Activated naive CD4-positive, alpha-beta T cell treated with anti-CD3 and anti-CD28 coated beads for 36 hours (primary cell): ENCODE data around the gene DCN. TPM values are rescaled to one million over a fixed set of nuclear protein-coding genes. Genes with fewer than 3 reads are reported as not detected.

ENCODE experiments used
- CTCF ChIA-PET: fragments of 350-600 bp; sonication (Branson Sonifier 250); formaldehyde crosslinking; loops from one replicate; lab custom pipeline; 2021; ENCODE audit warnings: antibody characterized with exemption; lab: Charles Lee
- DNase-seq: peaks from one replicate; pipeline ENCODE4 v3.0.0-alpha.2; 2020
- H3K27ac Mint-ChIP-seq: one replicate; pipeline ENCODE4 v1.8.0; 2021; ENCODE audit warnings: mild to moderate bottlenecking, mixed read lengths
- H3K27me3 Mint-ChIP-seq: one replicate; pipeline ENCODE4 v1.8.0; 2021; ENCODE audit warnings: low read depth, mixed read lengths
- H3K36me3 Mint-ChIP-seq: one replicate; pipeline ENCODE4 v1.8.0; 2021; ENCODE audit warnings: low read depth, mixed read lengths
- H3K4me1 Mint-ChIP-seq: one replicate; pipeline ENCODE4 v1.8.0; 2021; ENCODE audit warnings: low read depth, mixed read lengths
- H3K4me3 Mint-ChIP-seq: one replicate; pipeline ENCODE4 v1.8.0; 2021; ENCODE audit warnings: mild to moderate bottlenecking, moderate library complexity, mixed read lengths
- H3K9me3 Mint-ChIP-seq: one replicate; pipeline ENCODE4 v1.8.0; 2021; ENCODE audit warnings: mixed read lengths
- intact Hi-C: fragments of 100-400 bp; cut with micrococcal nuclease; formaldehyde crosslinking; loops from one replicate; pipeline ENCODE4 v1.15.1; 2023
- total RNA-seq, 2 experiments: library from RNA; stranded (reverse); gene quantifications; one replicate each; pipeline ENCODE4 v1.2.3, GENCODE V29; 2021

The DCN gene
- total RNA-seq, 2 experiments from 2014 or later = not detected

- Mint-ChIP-seq H3K4me3 (no peak overlapping the region), H3K27me3 (peaks cover 5% of the 10 kb centered on the region), H3K36me3 (no peaks in the 10 kb centered on the region), H3K4me1 (no peaks in the 10 kb centered on the region), H3K27ac (no peak overlapping the region), H3K9me3 (no peaks in the 10 kb centered on the region)
- CTCF ChIA-PET = no interaction called here
- intact Hi-C loops = no loop called here
- no peak for DNase-seq
These were observed 54.9 kb downstream of the DCN start for GRCh38 chr12:91127751-91128150.

GRCh38 chr12:91127306-91127705, 55.3 kb downstream of the DCN start:
- no peak overlapping the region for H3K4me3 Mint-ChIP-seq
- H3K27ac Mint-ChIP-seq = no peak overlapping the region
- H3K27me3 Mint-ChIP-seq = peaks cover 5% of the 10 kb centered on the region
- no peaks in the 10 kb centered on the region for H3K4me1 Mint-ChIP-seq
- H3K9me3 Mint-ChIP-seq = no peaks in the 10 kb centered on the region
- DNase-seq = no peak
- CTCF ChIA-PET = no interaction called here
- no peaks in the 10 kb centered on the region for H3K36me3 Mint-ChIP-seq
- intact Hi-C loops = no loop called here

- no peaks in the 10 kb centered on the region for H3K9me3 Mint-ChIP-seq
These were observed 56.1 kb downstream of the DCN start for GRCh38 chr12:91126516-91126915.

GRCh38 chr12:91123236-91123916, 59.2 kb downstream of the DCN start:
- no peak overlapping the region for H3K27ac Mint-ChIP-seq
- intact Hi-C loops = no loop called here
- H3K27me3 Mint-ChIP-seq = peaks cover 5% of the 10 kb centered on the region
- H3K36me3 Mint-ChIP-seq = no peaks in the 10 kb centered on the region
- CTCF ChIA-PET = interaction anchor here (0.6 kb wide), 1 partner anchor 17 kb away, joined by 3 read pairs; no protein-coding TSS in a partner anchor
- no peaks in the 10 kb centered on the region for H3K4me1 Mint-ChIP-seq
- no peak for DNase-seq
- no peak overlapping the region for H3K4me3 Mint-ChIP-seq
- H3K9me3 Mint-ChIP-seq = no peaks in the 10 kb centered on the region

More at GRCh38 chr12:91126516-91126915, 56.1 kb downstream of the DCN start:
- Mint-ChIP-seq H3K27ac (no peak overlapping the region), H3K4me3 (no peak overlapping the region), H3K36me3 (no peaks in the 10 kb centered on the region), H3K27me3 (peaks cover 5% of the 10 kb centered on the region), H3K4me1 (no peaks in the 10 kb centered on the region)
- CTCF ChIA-PET = no interaction called here
- intact Hi-C loops = no loop called here
- DNase-seq = no peak

- intact Hi-C loops = no loop called here
- CTCF ChIA-PET = no interaction called here
- Mint-ChIP-seq H3K36me3 (no peaks in the 10 kb centered on the region), H3K4me3 (no peak overlapping the region), H3K27me3 (no peaks in the 10 kb centered on the region), H3K9me3 (no peaks in the 10 kb centered on the region), H3K4me1 (no peaks in the 10 kb centered on the region), H3K27ac (no peak overlapping the region)
- no peak for DNase-seq
These were observed 61.8 kb downstream of the DCN start for GRCh38 chr12:91120781-91121180.

GRCh38 chr12:91119089-91119488, 63.5 kb downstream of the DCN start:
- Mint-ChIP-seq H3K4me3 (no peak overlapping the region), H3K9me3 (no peaks in the 10 kb centered on the region), H3K36me3 (no peaks in the 10 kb centered on the region), H3K4me1 (no peaks in the 10 kb centered on the region), H3K27me3 (no peaks in the 10 kb centered on the region), H3K27ac (no peak overlapping the region)
- intact Hi-C loops = no loop called here
- DNase-seq = no peak
- CTCF ChIA-PET = interaction anchor here (0.9 to 1.0 kb wide), 2 partner anchors 9 to 263 kb away, joined by 3 to 4 read pairs; no protein-coding TSS in a partner anchor

GRCh38 chr12:91113621-91114020, 69.0 kb downstream of the DCN start:
- CTCF ChIA-PET = no interaction called here
- Mint-ChIP-seq H3K27ac (no peak overlapping the region), H3K36me3 (no peaks in the 10 kb centered on the region), H3K4me3 (no peak overlapping the region), H3K4me1 (no peaks in the 10 kb centered on the region), H3K27me3 (peaks cover 3% of the 10 kb centered on the region), H3K9me3 (no peaks in the 10 kb centered on the region)
- no peak for DNase-seq
- intact Hi-C loops = no loop called here

- Mint-ChIP-seq H3K36me3 (no peaks in the 10 kb centered on the region), H3K9me3 (no peaks in the 10 kb centered on the region), H3K4me1 (no peaks in the 10 kb centered on the region), H3K27ac (no peak within 1 kb of the TSS), H3K4me3 (no peak within 1 kb of the TSS), H3K27me3 (peaks cover 8% of the 10 kb centered on the region)
- intact Hi-C loops = no loop called here
- CTCF ChIA-PET = interaction anchor here (0.7 to 2.1 kb wide), 3 partner anchors 132 to 238 kb away, joined by 3 to 10 read pairs (median 4); no protein-coding TSS in a partner anchor
- DNase-seq = no peak
These were observed 71.0 kb downstream of the DCN start, which contains the start of gene LUM for GRCh38 chr12:91111366-91112325. Gene LUM, minus strand, starts transcription at chr12:91111494. Its CDS starts 2,515 bp downstream, at chr12:91108979.

- H3K36me3 Mint-ChIP-seq = no peaks in the 10 kb centered on the region
- H3K4me1 Mint-ChIP-seq = no peaks in the 10 kb centered on the region
- peaks cover 11% of the 10 kb centered on the region for H3K27me3 Mint-ChIP-seq
- DNase-seq = no peak
- CTCF ChIA-PET = interaction anchor here (0.7 to 2.1 kb wide), 4 partner anchors 9 to 239 kb away, joined by 3 to 10 read pairs (median 4); no protein-coding TSS in a partner anchor
- H3K4me3 Mint-ChIP-seq = no peak overlapping the region
- no peaks in the 10 kb centered on the region for H3K9me3 Mint-ChIP-seq
- intact Hi-C loops = no loop called here
- H3K27ac Mint-ChIP-seq = no peak overlapping the region
These were observed 72.2 kb downstream of the DCN start for GRCh38 chr12:91110311-91110924.

- Mint-ChIP-seq H3K4me1 (no peaks in the 10 kb centered on the region), H3K27ac (no peak overlapping the region), H3K4me3 (no peak overlapping the region), H3K36me3 (no peaks in the 10 kb centered on the region), H3K9me3 (no peaks in the 10 kb centered on the region), H3K27me3 (peaks cover 11% of the 10 kb centered on the region)
- CTCF ChIA-PET = interaction anchor here (0.8 to 2.1 kb wide), 5 partner anchors 10 to 169 kb away, joined by 3 to 10 read pairs (median 4); no protein-coding TSS in a partner anchor
- intact Hi-C loops = loop anchor here (1.0 to 2.0 kb wide), 3 partner anchors 131 to 217 kb away; no protein-coding TSS in a partner anchor
- DNase-seq = no peak
These were observed 72.9 kb downstream of the DCN start for GRCh38 chr12:91109581-91110310.

GRCh38 chr12:91109148-91109564, 73.5 kb downstream of the DCN start:
- intact Hi-C loops = loop anchor here (1.0 to 2.0 kb wide), 3 partner anchors 131 to 218 kb away; no protein-coding TSS in a partner anchor
- Mint-ChIP-seq H3K36me3 (no peaks in the 10 kb centered on the region), H3K9me3 (no peaks in the 10 kb centered on the region), H3K4me1 (no peaks in the 10 kb centered on the region), H3K27ac (no peak overlapping the region), H3K27me3 (peaks cover 11% of the 10 kb centered on the region), H3K4me3 (no peak overlapping the region)
- CTCF ChIA-PET = interaction anchor here (0.8 to 2.0 kb wide), 11 partner anchors 10 to 217 kb away, joined by 3 to 9 read pairs (median 4); no protein-coding TSS in a partner anchor
- peak; percentile 74 for DNase-seq
